Vagina (tissue), 2 donors: ENCODE results near the gene ANKLE2.

Experiments
- POLR2A ChIP-seq, 2 donors: fragments of 450-650 bp; IDR thresholded peaks; one replicate each; pipeline ENCODE4 v1.6.1; 2017; ENCODE audit warnings: antibody characterized with exemption in 2 of 2, mild to moderate bottlenecking in 2 of 2, moderate library complexity in 2 of 2
- POLR2AphosphoS5 ChIP-seq, 2 donors: sonication (generic); formaldehyde crosslinking; IDR thresholded peaks; one replicate each; pipeline ENCODE4 v1.9.0; 2017; ENCODE audit warnings: antibody characterized with exemption in 2 of 2, mild to moderate bottlenecking in 2 of 2, low read depth in 1 of 2; ENCODE audit not compliant: insufficient read depth in 1 of 2
- TF ChIP-seq, protein P1 (sequence below), 3 experiments: fragments of 450-650 bp in 2 of 3; fragments of 200-600 bp in 1 of 3; sonication (generic) in 1 of 3; IDR thresholded peaks; one replicate each; pipeline ENCODE4 v1.5.1; 2017 to 2019; ENCODE audit warnings: antibody characterized with exemption in 3 of 3, mild to moderate bottlenecking in 2 of 3, moderate library complexity in 2 of 3

DNA sequence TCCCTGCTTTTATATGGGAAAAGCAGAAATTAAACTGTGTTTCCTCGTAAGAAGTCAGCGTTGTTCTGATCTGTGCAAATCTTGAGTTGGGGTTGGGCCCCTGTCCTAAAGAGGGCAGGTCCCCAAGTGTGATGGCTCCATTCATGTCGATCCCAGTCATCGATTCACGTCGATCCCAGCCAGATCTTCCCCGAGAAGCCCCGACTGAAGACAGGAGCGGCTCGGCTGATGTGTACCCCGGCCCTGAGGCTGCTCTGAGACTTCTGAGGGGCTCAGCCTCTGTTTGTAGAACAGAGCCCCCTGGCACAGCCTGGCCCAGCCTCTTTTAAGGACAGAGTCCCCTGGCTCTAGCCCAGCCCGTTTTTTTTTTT lies 41.7 kb downstream of the ANKLE2 start:
- TF ChIP-seq, protein P1, sequence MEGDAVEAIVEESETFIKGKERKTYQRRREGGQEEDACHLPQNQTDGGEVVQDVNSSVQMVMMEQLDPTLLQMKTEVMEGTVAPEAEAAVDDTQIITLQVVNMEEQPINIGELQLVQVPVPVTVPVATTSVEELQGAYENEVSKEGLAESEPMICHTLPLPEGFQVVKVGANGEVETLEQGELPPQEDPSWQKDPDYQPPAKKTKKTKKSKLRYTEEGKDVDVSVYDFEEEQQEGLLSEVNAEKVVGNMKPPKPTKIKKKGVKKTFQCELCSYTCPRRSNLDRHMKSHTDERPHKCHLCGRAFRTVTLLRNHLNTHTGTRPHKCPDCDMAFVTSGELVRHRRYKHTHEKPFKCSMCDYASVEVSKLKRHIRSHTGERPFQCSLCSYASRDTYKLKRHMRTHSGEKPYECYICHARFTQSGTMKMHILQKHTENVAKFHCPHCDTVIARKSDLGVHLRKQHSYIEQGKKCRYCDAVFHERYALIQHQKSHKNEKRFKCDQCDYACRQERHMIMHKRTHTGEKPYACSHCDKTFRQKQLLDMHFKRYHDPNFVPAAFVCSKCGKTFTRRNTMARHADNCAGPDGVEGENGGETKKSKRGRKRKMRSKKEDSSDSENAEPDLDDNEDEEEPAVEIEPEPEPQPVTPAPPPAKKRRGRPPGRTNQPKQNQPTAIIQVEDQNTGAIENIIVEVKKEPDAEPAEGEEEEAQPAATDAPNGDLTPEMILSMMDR (IDR thresholded peaks at IDR 0.05), result no peak
- TF ChIP-seq POLR2AphosphoS5 (IDR thresholded peaks at IDR 0.05; ENCODE audit: insufficient read depth in 1 of 2, low read depth in 1 of 2) (no peak), POLR2A (IDR thresholded peaks at IDR 0.05) (no peak)
